Esophagus muscularis mucosa (tissue), 4 donors: ENCODE data around the gene SLC2A13. TPM values are rescaled to one million over a fixed set of nuclear protein-coding genes. Genes with fewer than 3 reads are reported as not detected.

Experiments used
- DNase-seq: peaks from one replicate; pipeline ENCODE4 v3.0.0-alpha.2; 2017; ENCODE audit errors: extremely low spot score
- H3K27ac ChIP-seq, 4 donors: fragments of 200-600 bp; sonication (generic); replicated peaks in 1 of 4; 1 replicate in 3 of 4; 2 replicates in 1 of 4; pipeline ENCODE4 v1.5.1; 2016 to 2019; ENCODE audit warnings: mild to moderate bottlenecking in 1 of 4
- H3K27me3 ChIP-seq, 4 donors: fragments of 200-600 bp; sonication (generic); one replicate each; pipeline versions ENCODE4 v1.5.1 to v1.6.0; 2016 to 2019
- H3K36me3 ChIP-seq, 4 donors: fragments of 200-600 bp; sonication (generic); one replicate each; pipeline ENCODE4 v1.5.1; 2016 to 2019
- H3K4me1 ChIP-seq, 4 donors: fragments of 200-600 bp; sonication (generic); one replicate each; pipeline ENCODE4 v1.5.1; 2016 to 2019
- H3K4me3 ChIP-seq, 4 donors: fragments of 200-600 bp; sonication (generic); 1 replicate in 2 of 4; 2 replicates in 2 of 4; pipeline ENCODE4 v1.5.1; 2016 to 2019; ENCODE audit warnings: mild to moderate bottlenecking in 4 of 4, moderate library complexity in 1 of 4
- H3K9me3 ChIP-seq, 4 donors: fragments of 200-600 bp; sonication (generic); 1 replicate in 3 of 4; 2 replicates in 1 of 4; pipeline ENCODE4 v1.5.1; 2016 to 2019
- CTCF ChIP-seq, 3 experiments: fragments of 200-600 bp in 2 of 3; fragments of 450-650 bp in 1 of 3; sonication (generic) in 2 of 3; IDR thresholded peaks; one replicate each; pipeline ENCODE4 v1.5.1; 2017 to 2019; ENCODE audit warnings: antibody characterized with exemption in 3 of 3, mild to moderate bottlenecking in 2 of 3, moderate library complexity in 1 of 3
- EP300 ChIP-seq: sonication (generic); formaldehyde crosslinking; IDR thresholded peaks from one replicate; pipeline ENCODE4 v1.6.1; 2017; ENCODE audit warnings: antibody characterized with exemption
- POLR2A ChIP-seq: fragments of 450-650 bp; IDR thresholded peaks from one replicate; pipeline ENCODE4 v1.6.1; 2017; ENCODE audit warnings: antibody characterized with exemption, moderate library complexity, mild to moderate bottlenecking, low read depth
- POLR2AphosphoS5 ChIP-seq, 2 donors: sonication (generic); formaldehyde crosslinking; IDR thresholded peaks; one replicate each; pipeline ENCODE4 v1.6.1; 2017; ENCODE audit warnings: antibody characterized with exemption in 2 of 2
- WGBS: methylation state at CpG from one replicate; pipeline ENCODE4 v1.1.5; 2018; 5-methylcytosine and 5-hydroxymethylcytosine counted together
- intact Hi-C: fragments of 100-400 bp; cut with DNase I; formaldehyde crosslinking; loops from one replicate; pipeline ENCODE4 v1.15.1; 2023
- small RNA-seq, 3 donors: library from RNA; depleted of rRNA; stranded (forward); fragments of <200 nt; gene quantifications; one replicate each; pipeline ENCODE3, GENCODE V24; 2016
- total RNA-seq, 4 donors: library from RNA; depleted of rRNA; stranded (reverse); fragments of >200 nt; gene quantifications; one replicate each; pipeline versions ENCODE4 v1.1.0 to v1.2.1, GENCODE V29; 2016

Gene SLC2A13
- total RNA-seq, 4 donors from 2014 or later: 19.6 to 25.7 (median 21.4) TPM

GRCh38 chr12:39722504-39722903 is 383.4 kb downstream of the SLC2A13 start:
- no peaks in the 10 kb centered on the region for H3K27me3 ChIP-seq
- no peaks in the 10 kb centered on the region for H3K36me3 ChIP-seq
- H3K4me3 ChIP-seq: no peak overlapping the region
- H3K27ac ChIP-seq: no peak overlapping the region
- intact Hi-C loops: no loop called here
- DNase-seq: no peak
- WGBS: 100% methylated on average over 1 of the region's 1 CpG
- TF ChIP-seq POLR2AphosphoS5 (IDR thresholded peaks at IDR 0.05): no peak
- no peak for TF ChIP-seq EP300
- no peak for TF ChIP-seq POLR2A
- no peak for TF ChIP-seq CTCF (IDR thresholded peaks at IDR 0.05)
- peaks cover 0 to 9% (median 4%) of the 10 kb centered on the region in 4 donors for H3K9me3 ChIP-seq
- H3K4me1 ChIP-seq: no peaks in the 10 kb centered on the region

GRCh38 chr12:39713552-39713951 is 392.3 kb downstream of the SLC2A13 start:
- no peaks in the 10 kb centered on the region for H3K4me1 ChIP-seq
- H3K27me3 ChIP-seq: no peaks in the 10 kb centered on the region
- WGBS: 89% methylated on average over 14 of the region's 14 CpGs
- no peak overlapping the region for H3K4me3 ChIP-seq
- no peaks in the 10 kb centered on the region for H3K9me3 ChIP-seq
- intact Hi-C loops: no loop called here
- H3K36me3 ChIP-seq: no peaks in the 10 kb centered on the region
- H3K27ac ChIP-seq: no peak overlapping the region
- TF ChIP-seq POLR2AphosphoS5 (IDR thresholded peaks at IDR 0.05) (no peak), POLR2A (no peak), CTCF (IDR thresholded peaks at IDR 0.05) (no peak), EP300 (no peak)
- no peak for DNase-seq

- Histone ChIP-seq H3K27me3 (no peaks in the 10 kb centered on the region), H3K4me1 (no peaks in the 10 kb centered on the region), H3K9me3 (no peaks in the 10 kb centered on the region), H3K27ac (no peak overlapping the region), H3K4me3 (no peak overlapping the region), H3K36me3 (no peaks in the 10 kb centered on the region)
- 92% methylated on average over 20 of the region's 20 CpGs for WGBS
- intact Hi-C loops: no loop called here
- TF ChIP-seq CTCF (IDR thresholded peaks at IDR 0.05) (no peak), POLR2A (no peak), EP300 (no peak), POLR2AphosphoS5 (IDR thresholded peaks at IDR 0.05) (no peak)
- DNase-seq: no peak
Observed at GRCh38 chr12:39712334-39712733, 393.5 kb downstream of the SLC2A13 start.

Small RNAs within 50 kb of the gene (small RNA-seq; reads per million reads assigned to genes)
- 0 reads per million in 3 donors for gene RF00414

Other genes with a start within 250 kb of the SLC2A13 start
- 10 to 100 TPM; 24.0 to 32.8 (median 29.2) TPM for gene LRRK2, start 118.9 kb upstream of the SLC2A13 start, total RNA-seq